Measurements from ENCODE around the gene TMEM150C. TPM values are rescaled to one million over a fixed set of nuclear protein-coding genes. Genes with fewer than 3 reads are reported as not detected.
"Not testable (repeated sequence)": the region's sequence is repeated elsewhere in the genome, so short reads cannot be mapped to it uniquely, and the experiment has no call there.

The TMEM150C gene
- polyA plus RNA-seq, 4 donors, result 0.45 to 6.2 (median 1.8) TPM

GRCh38 chr4:82484996-82485783, 76.6 kb downstream of the TMEM150C start:
- Histone ChIP-seq H3K4me3 (ENCODE audit: low read depth in 1 of 3, low read length in 3 of 3) (no peak overlapping the region), H3K36me3 (ENCODE audit: control insufficient read depth in 3 of 3, insufficient read depth in 2 of 3, low read depth in 1 of 3, low read length in 3 of 3) (no peaks in the 10 kb centered on the region), H3K4me1 (ENCODE audit: control insufficient read depth in 3 of 3, insufficient read depth in 2 of 3, low read depth in 1 of 3, low read length in 2 of 3) (peaks cover 0 to 3% (median 0%) of the 10 kb centered on the region in 3 donors), H3K27ac (ENCODE audit: low read depth in 1 of 3, low read length in 2 of 3) (no peak overlapping the region), H3K9me3 (ENCODE audit: control insufficient read depth in 2 of 2, insufficient read depth in 1 of 2, low read depth in 1 of 2, low read length in 1 of 2) (no peaks in the 10 kb centered on the region), H3K27me3 (ENCODE audit: control insufficient read depth in 3 of 3, insufficient read depth in 3 of 3, low read length in 3 of 3) (no peaks in the 10 kb centered on the region)
- no peak for FAIRE-seq
- WGBS, 3 donors, result 21 to 65% (median 51%) methylated on average over 14 of the region's 14 CpGs
- peak in 1 of 2 donors; percentile 91 for DNase-seq

- no peak for FAIRE-seq
- Histone ChIP-seq H3K27ac (ENCODE audit: low read depth in 1 of 3, low read length in 2 of 3) (no peak overlapping the region), H3K27me3 (ENCODE audit: control insufficient read depth in 3 of 3, insufficient read depth in 3 of 3, low read length in 3 of 3) (no peaks in the 10 kb centered on the region), H3K4me3 (ENCODE audit: low read depth in 1 of 3, low read length in 3 of 3) (no peak overlapping the region), H3K9me3 (ENCODE audit: control insufficient read depth in 2 of 2, insufficient read depth in 1 of 2, low read depth in 1 of 2, low read length in 1 of 2) (peaks cover 0 to 9% of the 10 kb centered on the region in 2 donors), H3K4me1 (ENCODE audit: control insufficient read depth in 3 of 3, insufficient read depth in 2 of 3, low read depth in 1 of 3, low read length in 2 of 3) (peaks cover 0 to 3% (median 0%) of the 10 kb centered on the region in 3 donors), H3K36me3 (ENCODE audit: control insufficient read depth in 3 of 3, insufficient read depth in 2 of 3, low read depth in 1 of 3, low read length in 3 of 3) (no peaks in the 10 kb centered on the region)
- 34 to 74% (median 35%) methylated on average over 6 of the region's 6 CpGs for WGBS, 3 donors
- DNase-seq, result peak in 1 of 2 donors; percentile 71
Measured at GRCh38 chr4:82482387-82482786, 79.4 kb downstream of the TMEM150C start.

- DNase-seq (no peak), FAIRE-seq (no peak)
- Histone ChIP-seq H3K4me3 (ENCODE audit: low read depth in 1 of 3, low read length in 3 of 3) (no peak overlapping the region), H3K27ac (ENCODE audit: low read depth in 1 of 3, low read length in 2 of 3) (no peak overlapping the region), H3K27me3 (ENCODE audit: control insufficient read depth in 3 of 3, insufficient read depth in 3 of 3, low read length in 3 of 3) (no peaks in the 10 kb centered on the region), H3K36me3 (ENCODE audit: control insufficient read depth in 3 of 3, insufficient read depth in 2 of 3, low read depth in 1 of 3, low read length in 3 of 3) (no peaks in the 10 kb centered on the region), H3K9me3 (ENCODE audit: control insufficient read depth in 2 of 2, insufficient read depth in 1 of 2, low read depth in 1 of 2, low read length in 1 of 2) (peaks cover 0 to 9% of the 10 kb centered on the region in 2 donors), H3K4me1 (ENCODE audit: control insufficient read depth in 3 of 3, insufficient read depth in 2 of 3, low read depth in 1 of 3, low read length in 2 of 3) (peaks cover 0 to 3% (median 0%) of the 10 kb centered on the region in 3 donors)
- WGBS, 3 donors, result 74 to 92% (median 90%) methylated on average over 6 of the region's 6 CpGs
Measured at GRCh38 chr4:82481506-82481840, 80.3 kb downstream of the TMEM150C start.

DNA sequence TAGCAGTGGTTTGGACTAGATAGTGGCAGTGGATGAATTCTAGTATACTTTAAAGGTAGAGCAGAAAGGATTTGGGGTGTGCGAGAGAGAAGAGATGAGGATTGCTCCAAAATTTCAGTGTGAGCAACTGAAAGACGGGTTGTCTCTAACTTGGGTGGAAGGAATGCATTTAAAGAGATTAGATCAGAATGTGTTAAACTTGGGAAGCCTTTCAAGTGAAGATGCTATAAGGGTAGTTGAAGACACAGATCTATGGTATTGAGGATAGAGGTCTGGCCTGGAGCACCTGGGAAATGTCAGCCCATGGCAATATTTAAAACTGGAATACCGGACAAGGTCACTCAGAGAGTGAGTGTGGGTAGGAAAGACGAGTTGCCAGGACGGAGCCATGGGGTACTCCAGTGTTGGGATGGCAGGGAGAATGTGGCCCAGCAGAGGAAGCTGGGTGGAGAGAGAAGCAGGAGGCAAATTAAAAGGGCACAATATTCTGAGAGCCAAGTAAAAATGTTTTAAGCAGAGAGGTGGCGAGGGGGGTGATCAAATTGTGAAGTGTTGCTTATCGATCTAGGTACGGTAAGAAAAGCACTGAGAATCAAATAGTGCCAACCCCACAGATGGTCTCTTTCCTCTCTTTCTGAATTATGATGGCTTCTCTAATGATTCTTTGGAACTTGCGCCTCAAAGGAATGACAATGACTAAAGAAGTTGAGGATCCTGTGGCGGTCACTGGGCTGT, 80.8 kb downstream of the TMEM150C start:
- H3K4me1 ChIP-seq (ENCODE audit: control insufficient read depth in 3 of 3, insufficient read depth in 2 of 3, low read depth in 1 of 3, low read length in 2 of 3), result peaks cover 0 to 3% (median 0%) of the 10 kb centered on the region in 3 donors
- H3K4me3 ChIP-seq (ENCODE audit: low read depth in 1 of 3, low read length in 3 of 3), result no peak overlapping the region
- no peaks in the 10 kb centered on the region for H3K27me3 ChIP-seq (ENCODE audit: control insufficient read depth in 3 of 3, insufficient read depth in 3 of 3, low read length in 3 of 3)
- WGBS, 3 donors, result 93 to 97% (median 97%) methylated on average over 10 of the region's 10 CpGs
- peaks cover 0 to 9% of the 10 kb centered on the region in 2 donors for H3K9me3 ChIP-seq (ENCODE audit: control insufficient read depth in 2 of 2, insufficient read depth in 1 of 2, low read depth in 1 of 2, low read length in 1 of 2)
- H3K36me3 ChIP-seq (ENCODE audit: control insufficient read depth in 3 of 3, insufficient read depth in 2 of 3, low read depth in 1 of 3, low read length in 3 of 3), result no peaks in the 10 kb centered on the region
- no peak overlapping the region for H3K27ac ChIP-seq (ENCODE audit: low read depth in 1 of 3, low read length in 2 of 3)
- no peak for FAIRE-seq
- no peak for DNase-seq

DNA sequence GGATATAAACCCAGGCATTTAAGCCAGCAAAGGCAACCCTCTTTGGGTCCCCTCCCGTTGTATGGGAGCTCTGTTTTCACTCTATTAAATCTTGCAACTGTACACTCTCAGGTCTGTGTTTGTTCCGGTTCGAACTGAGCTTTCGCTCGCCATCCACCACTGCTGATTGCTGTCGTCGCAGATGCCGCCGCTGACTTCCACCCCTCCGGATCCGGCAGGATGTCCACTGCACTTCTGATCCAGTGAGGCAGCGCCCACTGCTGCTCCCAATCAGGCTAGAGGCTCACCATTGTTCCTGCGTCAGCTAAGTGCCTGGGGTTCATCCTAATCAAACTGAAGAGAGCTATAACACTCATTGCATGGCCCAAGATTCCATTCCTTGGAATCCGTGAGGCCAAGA, 82.2 kb downstream of the TMEM150C start:
- Histone ChIP-seq H3K36me3 (ENCODE audit: control insufficient read depth in 3 of 3, insufficient read depth in 2 of 3, low read depth in 1 of 3, low read length in 3 of 3) (no peaks in the 10 kb centered on the region), H3K4me1 (ENCODE audit: control insufficient read depth in 3 of 3, insufficient read depth in 2 of 3, low read depth in 1 of 3, low read length in 2 of 3) (peaks cover 0 to 3% (median 0%) of the 10 kb centered on the region in 3 donors), H3K27ac (ENCODE audit: low read depth in 1 of 3, low read length in 2 of 3) (no peak overlapping the region), H3K27me3 (ENCODE audit: control insufficient read depth in 3 of 3, insufficient read depth in 3 of 3, low read length in 3 of 3) (no peaks in the 10 kb centered on the region), H3K9me3 (ENCODE audit: control insufficient read depth in 2 of 2, insufficient read depth in 1 of 2, low read depth in 1 of 2, low read length in 1 of 2) (peaks cover 0 to 9% of the 10 kb centered on the region in 2 donors), H3K4me3 (ENCODE audit: low read depth in 1 of 3, low read length in 3 of 3) (no peak overlapping the region)
- no peak for DNase-seq
- 95 to 99% (median 97%) methylated on average over 14 of the region's 14 CpGs for WGBS, 3 donors
- no peak for FAIRE-seq

GRCh38 chr4:82477469-82477868, 84.3 kb downstream of the TMEM150C start:
- not testable (repeated sequence) for H3K36me3 ChIP-seq (ENCODE audit: control insufficient read depth in 3 of 3, insufficient read depth in 2 of 3, low read depth in 1 of 3, low read length in 3 of 3); H3K27ac ChIP-seq (ENCODE audit: low read depth in 1 of 3, low read length in 2 of 3); H3K9me3 ChIP-seq (ENCODE audit: control insufficient read depth in 2 of 2, insufficient read depth in 1 of 2, low read depth in 1 of 2, low read length in 1 of 2); H3K27me3 ChIP-seq (ENCODE audit: control insufficient read depth in 3 of 3, insufficient read depth in 3 of 3, low read length in 3 of 3); H3K4me1 ChIP-seq (ENCODE audit: control insufficient read depth in 3 of 3, insufficient read depth in 2 of 3, low read depth in 1 of 3, low read length in 2 of 3); FAIRE-seq; H3K4me3 ChIP-seq (ENCODE audit: low read depth in 1 of 3, low read length in 3 of 3)
- WGBS, 3 donors, result 6 to 71% (median 32%) methylated on average over 9 of the region's 9 CpGs
- DNase-seq, result peak in 1 of 2 donors; percentile 44

- not testable (repeated sequence) for FAIRE-seq; DNase-seq; H3K9me3 ChIP-seq (ENCODE audit: control insufficient read depth in 2 of 2, insufficient read depth in 1 of 2, low read depth in 1 of 2, low read length in 1 of 2); H3K36me3 ChIP-seq (ENCODE audit: control insufficient read depth in 3 of 3, insufficient read depth in 2 of 3, low read depth in 1 of 3, low read length in 3 of 3); H3K27me3 ChIP-seq (ENCODE audit: control insufficient read depth in 3 of 3, insufficient read depth in 3 of 3, low read length in 3 of 3); H3K4me3 ChIP-seq (ENCODE audit: low read depth in 1 of 3, low read length in 3 of 3); H3K4me1 ChIP-seq (ENCODE audit: control insufficient read depth in 3 of 3, insufficient read depth in 2 of 3, low read depth in 1 of 3, low read length in 2 of 3); H3K27ac ChIP-seq (ENCODE audit: low read depth in 1 of 3, low read length in 2 of 3)
- 84 to 91% (median 91%) methylated on average over 7 of the region's 7 CpGs for WGBS, 3 donors
Measured at GRCh38 chr4:82475931-82476330, 85.9 kb downstream of the TMEM150C start.

- no peak overlapping the region for H3K4me3 ChIP-seq (ENCODE audit: low read depth in 1 of 3, low read length in 3 of 3)
- no peak for DNase-seq
- H3K27ac ChIP-seq (ENCODE audit: low read depth in 1 of 3, low read length in 2 of 3), result no peak overlapping the region
- no peaks in the 10 kb centered on the region for H3K27me3 ChIP-seq (ENCODE audit: control insufficient read depth in 3 of 3, insufficient read depth in 3 of 3, low read length in 3 of 3)
- no peaks in the 10 kb centered on the region for H3K4me1 ChIP-seq (ENCODE audit: control insufficient read depth in 3 of 3, insufficient read depth in 2 of 3, low read depth in 1 of 3, low read length in 2 of 3)
- FAIRE-seq, result no peak
- H3K36me3 ChIP-seq (ENCODE audit: control insufficient read depth in 3 of 3, insufficient read depth in 2 of 3, low read depth in 1 of 3, low read length in 3 of 3), result no peaks in the 10 kb centered on the region
- H3K9me3 ChIP-seq (ENCODE audit: control insufficient read depth in 2 of 2, insufficient read depth in 1 of 2, low read depth in 1 of 2, low read length in 1 of 2), result no peaks in the 10 kb centered on the region
- WGBS, 3 donors, result 97% methylated on average over 15 of the region's 15 CpGs
Measured at GRCh38 chr4:82473621-82474164, 88.1 kb downstream of the TMEM150C start.

All from small intestine (tissue), 7 donors.